Anterior cingulate cortex (tissue), 58 donors: Measurements from ENCODE around the gene EIF3A.
"Not testable (repeated sequence)": the region's sequence is repeated elsewhere in the genome, so short reads cannot be mapped to it uniquely, and the experiment has no call there.

Experiments
- DNase-seq, 58 donors: peaks; one replicate each; lab custom pipeline; 2025; lab: John Stamatoyannopoulos, UW

Gene EIF3A

DNA sequence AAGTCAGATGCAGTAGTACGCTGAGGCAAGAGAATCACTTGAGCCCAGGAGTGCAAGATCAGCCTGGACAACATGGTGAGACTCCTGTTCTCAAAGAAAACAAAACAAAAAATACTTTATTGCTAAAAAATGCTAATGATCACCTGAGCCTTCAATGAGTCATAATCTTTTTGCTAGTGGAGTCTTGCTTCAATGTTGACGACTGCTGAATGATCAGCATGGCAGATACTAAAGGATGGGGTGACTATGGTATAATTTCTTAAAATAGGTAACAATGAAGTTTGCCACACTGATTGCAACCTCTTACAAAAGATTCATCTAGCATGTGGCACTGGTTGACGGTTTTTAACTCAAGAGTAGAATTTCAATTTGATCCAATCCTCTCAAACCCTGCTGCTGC, 28.8 kb downstream of the EIF3A start:
- DNase-seq: no peak

DNA sequence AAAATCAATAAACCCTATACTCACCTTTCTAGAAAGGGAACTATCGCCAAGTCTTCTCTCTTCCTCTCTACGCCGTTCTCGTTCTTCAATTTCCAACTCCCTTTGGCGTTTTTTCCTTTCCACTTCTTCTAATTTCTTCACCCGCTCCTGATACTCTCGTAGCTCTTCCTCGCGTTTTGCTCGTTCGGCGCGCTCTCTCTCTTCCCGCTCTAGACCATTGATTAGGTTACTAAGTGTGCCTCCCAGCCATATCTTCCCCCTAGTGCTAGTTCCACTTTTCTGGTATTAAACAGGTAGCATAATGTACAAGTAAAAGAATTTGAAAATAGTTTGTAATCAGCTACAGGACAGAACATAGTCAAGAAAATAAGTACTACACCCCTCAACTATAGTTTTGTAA, 30.8 kb downstream of the EIF3A start:
- no peak for DNase-seq

DNA sequence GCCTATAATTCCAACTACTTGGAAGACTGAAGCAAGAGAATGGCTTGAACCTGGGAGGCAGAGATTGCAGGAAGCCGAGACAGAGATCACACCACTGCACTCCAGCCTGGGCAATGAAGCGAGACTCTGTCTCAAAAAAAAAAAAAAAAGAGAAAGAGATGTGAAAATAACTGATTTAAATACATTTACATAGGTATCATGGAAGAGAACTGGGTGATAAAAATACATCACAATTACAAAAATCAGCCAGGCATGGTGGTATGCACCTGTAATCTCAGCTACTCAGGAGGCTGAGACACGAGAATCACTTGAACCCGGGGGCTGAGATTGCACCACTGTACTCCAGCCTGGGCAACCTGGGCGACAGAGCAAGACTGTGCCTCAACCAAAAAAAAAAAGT, 31.3 kb downstream of the EIF3A start:
- DNase-seq: no peak

DNA sequence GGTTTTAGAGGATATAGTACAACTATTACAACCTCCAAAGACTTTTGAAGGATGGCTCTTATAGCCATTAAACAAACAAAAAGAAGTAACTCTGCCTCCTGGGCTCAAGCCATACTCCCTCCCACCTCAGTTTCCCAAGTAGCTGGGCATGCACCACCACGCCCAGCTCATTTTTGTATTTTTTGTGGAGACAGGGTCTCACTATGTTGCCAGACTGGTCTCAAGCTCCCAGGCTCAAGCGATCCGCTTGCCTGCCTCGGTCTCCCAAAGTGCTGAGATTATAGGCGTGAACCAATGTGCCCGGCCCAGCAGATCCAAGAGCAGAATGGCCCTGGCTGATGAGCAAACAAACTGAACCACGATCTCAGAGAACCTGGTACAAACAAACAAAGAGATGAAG, 35.1 kb downstream of the EIF3A start:
- no peak for DNase-seq

DNA sequence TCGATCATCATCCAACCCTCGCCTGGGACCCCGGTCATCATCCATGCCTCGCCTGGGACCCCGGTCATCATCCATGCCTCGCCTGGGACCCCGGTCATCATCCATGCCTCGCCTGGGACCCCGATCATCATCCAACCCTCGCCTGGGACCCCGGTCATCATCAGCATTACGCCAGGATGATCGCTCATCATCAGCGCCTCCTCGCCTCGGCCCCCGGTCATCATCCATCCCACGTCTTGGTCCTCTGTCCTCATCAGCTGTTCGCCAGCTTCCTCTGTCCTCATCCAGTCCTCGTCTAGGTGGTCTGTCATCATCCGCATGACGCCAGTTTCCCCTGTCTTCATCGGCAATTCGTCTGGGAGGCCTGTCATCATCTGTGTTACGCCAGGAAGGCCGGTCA, 38.4 kb downstream of the EIF3A start:
- DNase-seq: no peak

DNA sequence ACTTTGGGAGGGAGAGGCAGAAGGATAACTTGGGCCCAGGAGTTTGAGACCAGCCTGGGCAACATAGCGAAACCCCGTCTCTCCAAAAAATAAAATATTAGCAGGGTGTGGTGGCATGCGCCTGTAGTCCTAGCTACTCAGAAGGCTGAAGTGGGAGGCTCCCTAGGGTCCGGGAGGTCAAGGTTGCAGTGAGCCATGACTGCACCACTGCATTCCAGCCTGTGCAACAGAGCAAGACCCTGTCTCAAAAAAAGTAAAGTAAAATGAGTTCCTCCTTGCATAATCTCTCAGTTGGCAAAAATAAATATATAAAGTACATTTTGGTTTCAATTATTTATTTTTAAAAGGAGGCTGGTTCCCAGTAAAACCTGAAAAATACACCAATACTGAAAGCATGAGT, 39.3 kb downstream of the EIF3A start:
- no peak for DNase-seq

DNA sequence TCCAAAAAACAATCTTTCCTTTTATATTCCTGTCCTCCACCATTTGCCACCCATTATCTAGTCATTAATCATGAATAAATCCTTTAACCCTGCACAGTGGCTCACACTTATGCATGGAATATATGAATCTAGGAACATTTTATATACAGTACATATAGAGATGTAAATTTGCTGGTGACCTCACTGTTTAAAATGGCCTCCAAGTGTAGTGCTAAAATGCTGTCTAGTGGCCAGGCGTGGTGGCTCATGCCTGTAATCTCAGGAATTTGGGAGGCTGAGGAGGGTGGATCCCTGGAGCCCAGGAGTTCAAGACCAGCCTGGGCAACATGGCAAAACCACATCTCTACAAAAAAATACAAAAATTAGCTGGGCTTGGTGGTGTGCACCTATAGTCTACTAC, 41.5 kb downstream of the EIF3A start:
- DNase-seq: no peak

DNA sequence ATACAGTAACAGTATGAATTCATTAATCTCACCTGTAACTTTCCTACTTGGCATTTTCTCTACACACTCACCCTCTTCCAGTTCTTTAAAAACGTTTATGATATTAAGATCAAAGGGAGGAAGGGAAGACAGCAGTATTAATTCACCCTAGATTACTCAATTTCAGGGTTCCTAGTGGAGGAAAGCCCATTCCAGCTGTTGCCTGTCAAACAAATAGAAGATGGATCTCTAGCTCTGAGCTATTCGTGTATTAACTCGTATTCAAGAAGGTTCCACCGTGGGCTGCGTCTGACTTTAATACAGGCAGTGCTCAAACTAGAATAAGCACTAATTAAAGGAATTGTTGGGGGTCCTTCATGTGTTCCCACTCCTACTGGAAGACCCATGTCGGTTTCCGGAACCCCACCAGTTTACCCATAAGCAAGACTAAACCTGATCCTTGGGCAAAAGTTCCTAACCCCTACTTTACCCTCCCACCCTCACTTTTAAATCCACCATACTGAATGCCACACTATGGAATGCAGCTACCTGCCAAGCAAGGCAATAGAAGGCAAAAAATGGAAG, 49.0 kb downstream of the EIF3A start:
- DNase-seq: no peak

DNA sequence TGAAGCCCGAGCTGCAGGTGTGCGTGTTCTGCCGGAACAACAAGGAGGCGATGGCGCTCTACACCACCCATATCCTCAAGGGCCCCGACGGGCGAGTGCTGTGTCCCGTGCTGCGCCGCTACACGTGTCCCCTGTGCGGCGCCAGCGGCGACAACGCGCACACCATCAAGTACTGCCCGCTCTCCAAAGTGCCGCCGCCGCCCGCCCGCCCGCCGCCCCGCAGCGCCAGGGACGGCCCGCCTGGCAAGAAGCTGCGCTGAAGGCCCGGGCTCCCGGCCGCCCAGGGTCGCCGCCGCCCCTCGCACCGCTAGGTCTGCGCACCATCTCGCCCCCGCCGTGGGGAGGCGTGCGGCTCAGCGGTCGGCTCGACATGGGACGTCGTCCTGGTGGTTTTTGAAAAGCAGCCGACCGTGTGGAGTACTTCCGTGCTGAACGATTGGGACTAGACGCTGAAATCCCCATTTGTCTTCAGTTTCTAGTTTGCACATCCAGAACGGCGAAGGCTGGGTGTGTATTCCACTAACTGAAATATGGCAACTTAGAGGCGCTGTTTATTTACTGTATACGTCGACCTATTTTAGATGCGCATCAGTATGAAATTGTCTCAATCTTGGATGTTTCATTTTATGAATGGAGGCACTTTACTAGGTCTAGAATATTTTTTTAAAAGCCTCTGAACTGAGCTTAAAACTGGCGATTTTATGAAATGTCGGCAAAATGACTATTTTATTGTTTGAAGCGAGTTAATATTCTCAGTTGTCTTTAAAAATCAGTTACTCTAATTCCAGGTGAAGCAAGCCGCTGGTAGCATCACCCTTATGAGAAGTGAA, 50.0 kb downstream of the EIF3A start:
- DNase-seq: peak in 26 of 58 donors; percentile 4 to 59 (median 24)

DNA sequence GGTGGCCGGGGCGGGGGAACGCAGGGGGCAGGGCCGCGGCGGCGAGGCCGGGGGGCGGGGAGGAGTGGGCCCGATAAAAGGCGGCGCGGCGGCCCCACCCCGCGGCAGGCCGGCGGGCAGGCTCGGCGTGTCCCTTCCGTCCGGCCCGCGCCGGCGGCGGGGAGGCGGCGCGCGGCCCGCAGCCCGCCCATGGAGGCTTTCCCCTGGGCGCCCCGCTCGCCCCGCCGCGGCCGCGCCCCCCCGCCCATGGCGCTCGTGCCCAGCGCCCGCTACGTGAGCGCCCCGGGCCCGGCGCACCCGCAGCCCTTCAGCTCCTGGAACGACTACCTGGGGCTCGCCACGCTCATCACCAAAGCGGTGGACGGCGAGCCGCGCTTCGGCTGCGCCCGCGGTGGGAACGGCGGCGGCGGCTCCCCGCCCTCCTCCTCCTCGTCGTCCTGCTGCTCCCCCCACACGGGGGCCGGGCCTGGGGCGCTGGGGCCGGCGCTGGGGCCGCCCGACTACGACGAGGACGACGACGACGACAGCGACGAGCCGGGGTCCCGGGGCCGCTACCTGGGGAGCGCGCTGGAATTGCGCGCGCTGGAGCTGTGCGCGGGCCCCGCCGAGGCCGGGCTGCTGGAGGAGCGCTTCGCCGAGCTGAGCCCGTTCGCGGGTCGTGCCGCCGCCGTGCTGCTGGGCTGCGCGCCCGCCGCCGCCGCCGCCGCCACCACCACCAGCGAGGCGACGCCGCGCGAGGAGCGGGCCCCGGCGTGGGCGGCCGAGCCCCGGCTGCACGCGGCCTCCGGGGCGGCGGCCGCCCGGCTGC, 50.8 kb downstream of the EIF3A start, which contains the start of gene NANOS1:
NANOS1 (plus strand) TSS at position 102 of the 808 bp plus-strand sequence; CDS start at position 190, 88 bp downstream.
- peak in 7 of 58 donors; percentile 24 to 63 (median 36) for DNase-seq

DNA sequence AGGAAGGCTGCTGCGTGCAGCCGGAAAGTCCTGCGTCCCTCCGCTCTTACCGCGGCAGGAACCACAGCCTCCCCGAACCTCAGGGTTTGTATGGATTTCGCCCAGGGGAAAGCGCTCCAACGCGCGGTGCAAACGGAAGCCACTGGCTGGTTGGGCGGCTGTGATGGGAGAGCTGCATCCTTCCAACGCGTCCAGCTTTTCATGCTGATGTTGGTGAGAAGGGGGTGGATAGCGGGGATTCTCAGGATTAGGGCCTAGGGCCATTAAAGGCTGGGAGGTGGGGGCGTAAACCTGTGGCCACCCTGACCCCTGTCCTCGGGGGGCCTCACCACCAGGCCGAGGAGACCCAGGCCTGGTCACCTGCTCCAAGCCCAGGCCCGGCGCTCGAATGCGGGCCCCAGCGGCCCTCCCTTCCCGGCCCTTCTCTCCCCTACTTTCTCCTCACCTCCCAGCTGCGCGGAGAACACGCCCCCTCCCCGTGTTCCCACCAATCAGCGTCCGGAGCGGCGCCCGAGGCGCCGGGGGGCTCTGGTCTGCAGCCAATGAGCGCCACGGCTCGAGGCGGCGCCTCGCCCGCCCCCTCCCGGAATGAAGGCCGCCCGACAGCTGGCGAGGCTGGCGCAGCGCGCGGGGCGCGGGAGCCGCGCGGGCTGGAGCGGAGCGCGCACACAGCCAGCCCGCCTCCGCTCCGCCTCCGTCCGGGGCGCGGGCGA, 51.6 kb downstream of the EIF3A start:
- DNase-seq: peak in 57 of 58 donors; percentile 50 to 91 (median 82)

DNA sequence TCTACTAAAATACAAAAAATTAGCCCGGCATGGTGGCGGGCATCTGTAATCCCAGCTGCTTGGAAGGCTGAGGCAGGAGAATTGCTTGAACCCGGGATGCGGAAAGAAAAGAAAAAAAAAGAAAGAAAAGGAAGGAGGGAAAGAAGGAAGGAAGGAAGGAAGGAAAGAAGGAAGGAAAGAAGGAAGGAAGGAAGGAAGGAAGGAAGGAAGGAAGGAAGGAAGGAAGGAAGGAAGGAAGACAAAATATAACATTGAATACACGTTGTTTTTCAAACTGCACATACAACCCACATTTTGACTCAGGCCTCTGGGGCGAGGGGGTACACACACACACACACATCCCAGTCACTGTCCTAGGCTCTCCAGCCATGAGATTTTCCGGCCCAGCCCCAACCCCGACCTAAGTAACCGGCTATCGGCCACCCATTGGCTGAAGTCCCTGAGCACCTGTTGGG, 52.1 kb downstream of the EIF3A start:
- not testable (repeated sequence) for DNase-seq

DNA sequence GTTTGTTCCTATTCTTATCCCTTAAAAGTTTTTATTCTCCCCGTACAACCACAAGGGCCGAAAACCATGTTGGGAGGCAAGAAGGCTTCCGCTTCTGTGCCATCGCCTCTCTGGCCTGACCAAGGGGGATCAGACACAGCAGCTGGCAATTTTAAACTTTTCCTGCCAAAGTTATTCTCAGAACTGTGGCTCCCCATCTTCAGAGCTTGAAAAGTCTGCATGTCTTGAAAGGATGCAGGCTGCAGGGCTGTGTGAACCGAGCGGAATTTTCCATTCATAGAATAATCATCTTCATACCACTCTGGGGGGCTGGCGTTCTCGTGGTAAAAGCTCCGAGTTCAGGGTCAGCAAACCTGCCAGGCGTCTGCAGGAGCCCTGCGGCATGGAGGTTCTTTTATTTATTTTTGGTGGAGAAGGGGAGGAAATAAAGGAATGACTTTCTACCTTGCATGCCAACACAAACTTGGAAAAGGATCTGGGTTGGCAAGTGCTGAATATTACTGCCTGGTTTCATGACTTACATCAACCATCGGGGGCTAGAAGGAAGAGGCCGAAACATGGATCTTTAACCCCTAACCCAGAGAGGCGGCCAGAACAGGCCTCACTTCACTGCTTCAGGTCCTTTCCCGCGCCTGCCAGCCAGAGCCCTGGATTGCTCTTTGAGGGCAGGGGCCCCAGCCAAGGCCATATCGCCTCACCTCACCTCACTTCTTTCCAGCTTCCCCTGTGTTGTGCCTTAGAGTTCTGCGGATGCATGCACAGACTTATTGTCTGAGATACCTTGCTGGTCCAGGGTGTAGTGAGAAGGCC, 54.1 kb downstream of the EIF3A start:
- DNase-seq: no peak

DNA sequence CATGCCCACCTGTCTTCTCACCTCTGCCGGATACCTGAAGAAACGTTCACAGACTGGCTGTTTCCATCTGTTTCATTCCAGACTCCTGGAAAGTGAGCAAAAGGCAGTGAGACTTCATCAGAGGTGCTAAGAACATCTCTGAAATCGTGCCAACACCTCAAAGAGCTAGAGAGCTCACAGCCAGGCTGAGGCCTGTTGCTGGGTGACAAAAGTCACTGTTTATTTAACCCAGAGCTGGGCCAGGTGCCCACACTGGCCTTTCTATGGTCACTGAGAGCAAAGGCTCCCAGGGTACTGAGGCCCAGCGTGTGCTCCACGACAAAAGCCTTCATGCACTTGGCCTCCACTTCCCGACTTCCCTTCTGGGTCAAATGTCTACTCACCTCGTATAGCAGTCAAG, 54.8 kb downstream of the EIF3A start:
- DNase-seq: peak in 4 of 58 donors; percentile 6 to 53 (median 9)

DNA sequence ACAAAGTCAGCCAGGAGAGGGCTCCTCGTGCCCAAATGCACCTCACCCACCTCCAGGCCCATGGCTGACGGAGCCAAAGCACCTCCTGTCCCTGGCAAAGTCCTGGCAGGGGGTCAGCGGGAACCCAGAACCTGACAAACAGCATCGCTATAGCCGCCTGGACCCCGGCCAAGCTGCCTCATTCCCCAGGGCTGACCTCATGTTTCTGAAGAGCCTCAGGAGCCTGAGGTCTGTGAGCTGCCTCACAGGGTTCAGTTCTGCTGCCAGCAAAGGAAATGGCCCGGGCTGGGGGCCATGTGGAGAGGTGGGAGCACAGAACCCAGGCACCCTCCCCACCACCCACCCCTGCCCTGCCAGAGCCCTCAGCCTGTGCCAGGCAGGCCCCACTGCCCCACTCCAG, 55.3 kb downstream of the EIF3A start:
- peak in 16 of 58 donors; percentile 6 to 58 (median 32) for DNase-seq

DNA sequence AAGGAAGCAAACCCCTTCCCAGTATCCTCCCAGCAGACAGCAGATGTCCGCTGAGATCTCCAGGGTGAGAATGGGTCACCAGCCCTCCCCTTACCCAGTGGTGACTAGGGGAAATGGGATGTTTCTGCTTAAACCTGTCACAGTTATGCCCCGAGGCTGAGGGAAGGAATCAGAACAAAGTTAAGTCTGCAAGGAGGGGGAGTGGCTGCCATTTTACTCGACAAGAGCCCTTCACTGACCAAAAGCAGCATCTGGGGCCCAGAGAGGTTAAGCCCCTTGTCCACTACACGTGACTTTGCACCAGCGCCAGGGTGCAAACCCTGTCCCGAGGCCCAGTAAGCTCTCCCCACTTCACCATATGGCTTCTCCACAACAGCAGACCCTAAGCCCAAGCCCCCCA, 55.7 kb downstream of the EIF3A start:
- DNase-seq: no peak

DNA sequence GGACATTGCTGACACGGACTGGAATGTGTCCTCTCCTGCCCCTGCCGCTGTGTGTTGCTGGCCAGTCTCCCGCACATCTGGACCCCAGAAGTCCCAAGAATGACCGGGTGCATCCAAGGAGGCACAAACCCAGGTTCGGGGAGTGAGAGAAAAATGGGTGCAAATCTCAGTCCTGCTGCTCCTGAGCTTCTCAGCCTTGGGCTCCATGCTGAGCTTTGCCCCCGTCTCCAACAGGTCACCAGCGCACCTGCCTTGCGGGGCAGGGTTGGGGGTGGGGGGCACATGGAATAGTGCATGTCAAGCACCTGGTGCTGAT, 57.1 kb downstream of the EIF3A start:
- DNase-seq: no peak

DNA sequence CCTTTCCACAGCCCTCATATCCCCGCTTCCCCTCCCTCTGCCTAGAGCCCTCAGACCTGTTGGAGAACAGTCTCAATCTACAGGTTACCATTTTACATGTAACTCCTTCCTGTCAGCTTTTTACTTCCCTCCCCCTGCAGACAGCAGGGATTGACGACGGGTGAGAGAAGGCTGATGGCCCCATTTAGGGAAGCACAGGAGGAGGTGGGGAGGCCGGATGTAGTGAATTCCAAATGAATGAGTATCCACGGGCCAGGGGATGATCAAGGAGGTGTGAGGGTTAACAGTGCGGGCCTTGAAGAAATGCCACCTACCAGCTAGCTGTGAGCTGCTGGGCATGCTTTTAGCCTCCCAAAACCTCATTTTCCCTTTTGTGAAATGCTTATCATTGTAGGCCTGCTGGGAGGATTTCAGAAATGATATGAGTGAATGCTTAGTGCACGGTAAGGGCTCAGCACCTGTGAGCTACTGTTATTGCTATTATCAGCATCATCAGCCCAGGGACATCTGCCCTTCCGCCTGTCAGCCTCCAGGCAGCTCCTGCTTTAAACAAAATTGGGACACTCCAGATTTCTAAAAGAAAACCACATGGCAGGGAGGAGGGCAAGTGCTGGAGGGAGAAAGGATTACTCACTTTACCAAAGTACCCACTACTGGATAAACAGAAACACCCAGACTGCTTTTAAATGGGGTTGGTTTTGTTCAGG, 57.6 kb downstream of the EIF3A start:
- no peak for DNase-seq

DNA sequence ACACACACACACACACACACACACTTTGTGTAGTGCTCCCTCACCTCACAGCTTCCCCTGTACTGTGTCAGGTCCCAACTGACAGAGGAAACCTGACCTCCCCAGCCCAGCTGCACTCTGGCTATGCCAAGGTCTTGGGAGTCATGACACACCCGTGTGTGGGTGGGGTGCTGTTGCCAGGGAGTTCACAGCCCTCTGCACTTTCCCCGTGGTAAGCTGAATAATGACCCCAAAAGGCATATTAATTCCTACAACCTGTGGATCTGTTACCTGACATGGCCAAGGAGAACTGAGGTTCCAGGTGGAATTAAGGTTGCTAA, 60.0 kb downstream of the EIF3A start:
- DNase-seq: no peak
